Osteoblast (primary cell): Measurements from ENCODE around the gene MEPE. TPM values are rescaled to one million over a fixed set of nuclear protein-coding genes. Genes with fewer than 3 reads are reported as not detected.

Source experiments
- DNase-seq: peaks from one replicate; pipeline ENCODE4 v3.0.0; 2011; ENCODE audit warnings: low spot score, mixed read lengths; ENCODE audit not compliant: insufficient read length; ENCODE audit errors: missing footprints
- H2AFZ ChIP-seq: 2 replicates; pipeline ENCODE4 v1.6.0; 2011; ENCODE audit warnings: mild to moderate bottlenecking, low read length
- H3K27ac ChIP-seq: 2 replicates; pipeline ENCODE4 v1.5.1; 2011; ENCODE audit warnings: mild to moderate bottlenecking, low read depth, low read length, moderate library complexity
- H3K27me3 ChIP-seq: 2 replicates; pipeline ENCODE4 v1.6.0; 2012; ENCODE audit warnings: mild to moderate bottlenecking, control low read depth, inconsistent platforms, low read length, moderate library complexity; ENCODE audit not compliant: insufficient read depth
- H3K36me3 ChIP-seq: 2 replicates; pipeline ENCODE4 v1.5.1; 2011; ENCODE audit warnings: mild to moderate bottlenecking, low read length, control low read depth, moderate library complexity; ENCODE audit not compliant: insufficient read depth
- H3K4me1 ChIP-seq: 2 replicates; pipeline ENCODE4 v1.5.1; 2011; ENCODE audit warnings: mild to moderate bottlenecking, low read length, control low read depth, moderate library complexity; ENCODE audit not compliant: insufficient read depth
- H3K4me2 ChIP-seq: 2 replicates; pipeline ENCODE4 v1.6.0; 2011; ENCODE audit warnings: mild to moderate bottlenecking, low read length; ENCODE audit not compliant: insufficient read depth
- H3K4me3 ChIP-seq: fragments of 200-600 bp; sonication (generic); 3 replicates; pipeline ENCODE4 v1.5.1; 2012; ENCODE audit warnings: mild to moderate bottlenecking, low read length, inconsistent platforms; ENCODE audit not compliant: insufficient read depth
- H3K79me2 ChIP-seq: 2 replicates; pipeline ENCODE4 v1.6.0; 2012; ENCODE audit warnings: mild to moderate bottlenecking, low read length, control low read depth, inconsistent platforms; ENCODE audit not compliant: insufficient read depth
- H3K9me3 ChIP-seq: 2 replicates; pipeline ENCODE4 v1.5.1; 2011; ENCODE audit warnings: low read depth, low read length, control low read depth
- H4K20me1 ChIP-seq: 2 replicates; pipeline ENCODE4 v1.6.0; 2012; ENCODE audit warnings: mild to moderate bottlenecking, low read length, control low read depth; ENCODE audit not compliant: insufficient read depth
- total RNA-seq: library from RNA; depleted of rRNA; stranded (reverse); fragments of >200 nt; gene quantifications from 2 replicates; pipeline ENCODE4 v1.2.3, GENCODE V29; 2012
- TF ChIP-seq, protein P1 (sequence below): IDR thresholded peaks from 2 replicates; pipeline ENCODE4 v1.5.1; 2011; ENCODE audit warnings: mild to moderate bottlenecking, low read depth, low read length, moderate library complexity; ENCODE audit errors: extremely low read depth

MEPE gene
- total RNA-seq, 1 donor: not detected

DNA sequence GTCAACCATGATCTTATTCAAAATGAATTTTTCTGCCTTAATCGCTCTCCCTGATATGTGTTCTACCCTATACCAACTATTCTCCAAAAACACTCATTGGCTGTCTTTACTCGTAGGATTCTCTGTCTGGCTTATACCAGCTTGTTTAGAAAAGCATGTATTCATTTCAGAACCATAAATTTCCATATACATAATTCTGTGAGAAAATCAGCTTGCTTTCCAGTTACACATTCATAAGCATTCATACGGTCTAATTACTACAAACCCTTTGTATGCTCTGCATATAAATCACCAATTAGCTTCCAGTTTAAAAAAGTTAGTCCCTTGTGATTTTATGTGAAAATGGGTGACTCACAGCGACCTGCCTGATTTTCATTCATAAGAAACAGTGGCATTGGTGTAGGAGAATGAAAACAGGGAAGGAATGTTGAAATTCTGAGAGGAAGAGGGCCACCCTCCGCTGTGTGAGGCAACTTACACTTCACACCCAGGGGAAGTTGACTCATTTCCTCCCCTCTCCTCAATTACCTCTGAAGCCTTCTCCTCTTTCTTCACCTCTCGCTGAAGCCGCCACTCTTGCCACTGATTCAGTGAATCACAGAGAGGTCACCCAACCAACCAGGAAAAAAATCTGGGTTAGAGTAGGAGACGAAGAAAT, 63.3 kb downstream of the MEPE start:
- Histone ChIP-seq H3K27me3 (peaks cover 6% of the 10 kb centered on the region), H3K36me3 (no peaks in the 10 kb centered on the region), H3K4me1 (peaks cover 15% of the 10 kb centered on the region), H3K4me3 (no peak overlapping the region), H4K20me1 (no peaks in the 10 kb centered on the region), H3K79me2 (no peaks in the 10 kb centered on the region), H3K27ac (no peak overlapping the region), H3K9me3 (no peaks in the 10 kb centered on the region), H3K4me2 (peak overlapping the region; percentile 68), H2AFZ (peak overlapping the region; percentile 29)
- TF ChIP-seq, protein P1, sequence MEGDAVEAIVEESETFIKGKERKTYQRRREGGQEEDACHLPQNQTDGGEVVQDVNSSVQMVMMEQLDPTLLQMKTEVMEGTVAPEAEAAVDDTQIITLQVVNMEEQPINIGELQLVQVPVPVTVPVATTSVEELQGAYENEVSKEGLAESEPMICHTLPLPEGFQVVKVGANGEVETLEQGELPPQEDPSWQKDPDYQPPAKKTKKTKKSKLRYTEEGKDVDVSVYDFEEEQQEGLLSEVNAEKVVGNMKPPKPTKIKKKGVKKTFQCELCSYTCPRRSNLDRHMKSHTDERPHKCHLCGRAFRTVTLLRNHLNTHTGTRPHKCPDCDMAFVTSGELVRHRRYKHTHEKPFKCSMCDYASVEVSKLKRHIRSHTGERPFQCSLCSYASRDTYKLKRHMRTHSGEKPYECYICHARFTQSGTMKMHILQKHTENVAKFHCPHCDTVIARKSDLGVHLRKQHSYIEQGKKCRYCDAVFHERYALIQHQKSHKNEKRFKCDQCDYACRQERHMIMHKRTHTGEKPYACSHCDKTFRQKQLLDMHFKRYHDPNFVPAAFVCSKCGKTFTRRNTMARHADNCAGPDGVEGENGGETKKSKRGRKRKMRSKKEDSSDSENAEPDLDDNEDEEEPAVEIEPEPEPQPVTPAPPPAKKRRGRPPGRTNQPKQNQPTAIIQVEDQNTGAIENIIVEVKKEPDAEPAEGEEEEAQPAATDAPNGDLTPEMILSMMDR: no peak
- peak; percentile 78 for DNase-seq

Other genes with a start within 250 kb of the MEPE start
- not detected in 2 replicates for gene DSPP, start 224.4 kb upstream of the MEPE start, total RNA-seq
- gene DMP1, start 182.7 kb upstream of the MEPE start, total RNA-seq: not detected in 2 replicates
- gene IBSP, start 33.4 kb upstream of the MEPE start, total RNA-seq: 14.4 and 15.6 TPM in 2 replicates
- 7.6 and 16.2 TPM in 2 replicates for gene SPP1, start 142.7 kb downstream of the MEPE start, total RNA-seq
- 106 and 111 TPM in 2 replicates for gene PKD2, start 174.7 kb downstream of the MEPE start, total RNA-seq